ENCODE data around the gene TMEM53. TPM values are rescaled to one million over a fixed set of nuclear protein-coding genes. Genes with fewer than 3 reads are reported as not detected.

TMEM53 gene
- total RNA-seq, 2 experiments from 2014 or later: 0.64 to 1.2 TPM

GRCh38 chr1:44609768-44610526 is 64.3 kb downstream of the TMEM53 start:
- H3K36me3 ChIP-seq (ENCODE audit: insufficient read depth, low read length): no peaks in the 10 kb centered on the region
- intact Hi-C loops (cut with DNase I, micrococcal nuclease): loop anchor here (1.0 to 2.0 kb wide), 2 partner anchors 42 to 43 kb away; no protein-coding TSS in a partner anchor
- no peaks in the 10 kb centered on the region for H3K4me1 ChIP-seq (ENCODE audit: insufficient read depth, low read length)
- no peak overlapping the region for H3K4me3 ChIP-seq (ENCODE audit: low read length)
- H3K36me3 Mint-ChIP-seq (ENCODE audit: low read depth): no peaks in the 10 kb centered on the region
- no peaks in the 10 kb centered on the region for H3K4me1 Mint-ChIP-seq (ENCODE audit: low read depth)
- DNase-seq (no peak), ATAC-seq (ENCODE audit: poor library complexity) (no peak)
- no peaks in the 10 kb centered on the region for H3K9me3 ChIP-seq (ENCODE audit: control insufficient read depth in 1 of 2, insufficient read depth in 1 of 2, low read length in 2 of 2)
- H3K27ac Mint-ChIP-seq: no peak overlapping the region
- no peaks in the 10 kb centered on the region for H3K27me3 ChIP-seq (ENCODE audit: control insufficient read depth in 1 of 2, insufficient read depth in 2 of 2, low read length in 2 of 2)
- H3K9me3 Mint-ChIP-seq: no peaks in the 10 kb centered on the region
- no peak overlapping the region for H3K4me3 Mint-ChIP-seq
- H3K27ac ChIP-seq (ENCODE audit: low read depth in 1 of 2, low read length in 2 of 2): no peak overlapping the region
- TF ChIP-seq CTCF (IDR thresholded peaks at IDR 0.05): no peak
- CTCF ChIA-PET: interaction anchor here (1.6 kb wide), 1 partner anchor 43 kb away, joined by 6 read pairs; no protein-coding TSS in a partner anchor
- H3K27me3 Mint-ChIP-seq: no peaks in the 10 kb centered on the region
- POLR2A ChIA-PET: no interaction called here

DNA sequence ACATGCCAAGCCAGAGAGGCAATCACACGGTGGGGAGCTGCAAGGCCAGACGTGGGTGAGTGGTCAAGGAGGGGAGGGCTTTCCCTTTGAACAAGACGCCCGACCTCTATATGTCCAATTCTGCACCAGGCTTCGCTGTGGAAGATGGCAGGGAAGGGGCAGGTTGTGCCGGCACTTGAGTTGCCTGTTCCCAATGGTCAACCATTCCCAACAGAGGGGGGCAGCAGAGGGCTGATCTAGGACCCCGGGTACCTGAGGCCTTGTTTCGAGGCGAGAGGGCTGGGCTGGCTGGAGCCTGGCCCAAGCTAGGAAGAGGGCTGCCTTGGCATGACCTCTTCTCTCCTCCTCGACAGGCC is 64.9 kb downstream of the TMEM53 start:
- no peaks in the 10 kb centered on the region for H3K4me1 ChIP-seq (ENCODE audit: insufficient read depth, low read length)
- ATAC-seq (ENCODE audit: poor library complexity) (no peak), DNase-seq (peak in 12 of 14 experiments; percentile 6 to 49 (median 18))
- CTCF ChIA-PET: interaction anchor here (1.6 to 2.1 kb wide), 2 partner anchors 43 kb away, joined by 6 read pairs; no protein-coding TSS in a partner anchor
- H3K9me3 ChIP-seq (ENCODE audit: control insufficient read depth in 1 of 2, insufficient read depth in 1 of 2, low read length in 2 of 2): no peaks in the 10 kb centered on the region
- Mint-ChIP-seq H3K4me3 (no peak overlapping the region), H3K9me3 (no peaks in the 10 kb centered on the region), H3K27ac (no peak overlapping the region), H3K27me3 (no peaks in the 10 kb centered on the region), H3K36me3 (ENCODE audit: low read depth) (no peaks in the 10 kb centered on the region), H3K4me1 (ENCODE audit: low read depth) (no peaks in the 10 kb centered on the region)
- intact Hi-C loops (cut with DNase I, micrococcal nuclease): loop anchor here (1.0 to 2.0 kb wide), 2 partner anchors 43 kb away; no protein-coding TSS in a partner anchor
- H3K4me3 ChIP-seq (ENCODE audit: low read length): no peak overlapping the region
- POLR2A ChIA-PET: no interaction called here
- H3K27me3 ChIP-seq (ENCODE audit: control insufficient read depth in 1 of 2, insufficient read depth in 2 of 2, low read length in 2 of 2): no peaks in the 10 kb centered on the region
- H3K27ac ChIP-seq (ENCODE audit: low read depth in 1 of 2, low read length in 2 of 2): no peak overlapping the region
- peak; percentile 15 for TF ChIP-seq CTCF (IDR thresholded peaks at IDR 0.05)
- H3K36me3 ChIP-seq (ENCODE audit: insufficient read depth, low read length): no peaks in the 10 kb centered on the region

GRCh38 chr1:44608141-44608540 is 66.1 kb downstream of the TMEM53 start:
- Mint-ChIP-seq H3K27me3 (no peaks in the 10 kb centered on the region), H3K27ac (no peak overlapping the region), H3K4me3 (no peak overlapping the region), H3K36me3 (ENCODE audit: low read depth) (no peaks in the 10 kb centered on the region), H3K9me3 (no peaks in the 10 kb centered on the region), H3K4me1 (ENCODE audit: low read depth) (no peaks in the 10 kb centered on the region)
- intact Hi-C loops (cut with DNase I, micrococcal nuclease): loop anchor here in 1 of 2 experiments (2.0 kb wide), 1 partner anchor 45 kb away; no protein-coding TSS in a partner anchor
- H3K4me3 ChIP-seq (ENCODE audit: low read length): no peak overlapping the region
- ATAC-seq (ENCODE audit: poor library complexity) (no peak), DNase-seq (no peak)
- no peak overlapping the region for H3K27ac ChIP-seq (ENCODE audit: low read depth in 1 of 2, low read length in 2 of 2)
- no peaks in the 10 kb centered on the region for H3K9me3 ChIP-seq (ENCODE audit: control insufficient read depth in 1 of 2, insufficient read depth in 1 of 2, low read length in 2 of 2)
- no peaks in the 10 kb centered on the region for H3K4me1 ChIP-seq (ENCODE audit: insufficient read depth, low read length)
- no peaks in the 10 kb centered on the region for H3K27me3 ChIP-seq (ENCODE audit: control insufficient read depth in 1 of 2, insufficient read depth in 2 of 2, low read length in 2 of 2)
- POLR2A ChIA-PET: no interaction called here
- TF ChIP-seq CTCF (IDR thresholded peaks at IDR 0.05): no peak
- CTCF ChIA-PET: interaction anchor here (2.1 kb wide), 1 partner anchor 44 kb away, joined by 6 read pairs; no protein-coding TSS in a partner anchor
- H3K36me3 ChIP-seq (ENCODE audit: insufficient read depth, low read length): no peaks in the 10 kb centered on the region

Data from CD4-positive, alpha-beta T cell (primary cell).